NCI-H748 treated with DMSO at 0.1 percent for 48 hours (cell line): ENCODE results near the gene FITM2.

Experiments used
- DNase-seq: peaks from one replicate; lab custom pipeline; 2025; lab: John Stamatoyannopoulos, UW

FITM2 gene

DNA sequence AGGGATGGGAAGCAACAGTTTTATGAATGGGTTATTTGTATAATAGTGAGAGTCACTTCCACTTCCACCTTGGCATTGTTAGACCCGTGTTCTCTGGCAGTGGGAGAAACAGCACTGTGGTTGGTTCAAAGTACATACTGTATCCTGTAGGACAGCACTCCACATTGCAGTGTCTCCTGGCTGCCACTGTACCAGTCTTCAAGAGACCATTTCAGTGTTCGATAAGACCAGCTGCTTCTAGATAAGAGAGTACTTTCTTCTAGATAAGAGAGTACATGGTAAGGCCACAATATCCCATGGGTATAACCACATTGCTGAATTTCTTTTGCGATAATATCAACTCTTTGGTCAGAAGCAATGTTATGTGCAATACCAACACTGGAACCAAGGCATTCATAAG is 28.8 kb downstream of the FITM2 start:
- DNase-seq, result no peak

GRCh38 chr20:44280387-44280786 is 30.6 kb downstream of the FITM2 start:
- DNase-seq, result no peak

- no peak for DNase-seq
These were observed 31.8 kb downstream of the FITM2 start for GRCh38 chr20:44279228-44279627.

DNA sequence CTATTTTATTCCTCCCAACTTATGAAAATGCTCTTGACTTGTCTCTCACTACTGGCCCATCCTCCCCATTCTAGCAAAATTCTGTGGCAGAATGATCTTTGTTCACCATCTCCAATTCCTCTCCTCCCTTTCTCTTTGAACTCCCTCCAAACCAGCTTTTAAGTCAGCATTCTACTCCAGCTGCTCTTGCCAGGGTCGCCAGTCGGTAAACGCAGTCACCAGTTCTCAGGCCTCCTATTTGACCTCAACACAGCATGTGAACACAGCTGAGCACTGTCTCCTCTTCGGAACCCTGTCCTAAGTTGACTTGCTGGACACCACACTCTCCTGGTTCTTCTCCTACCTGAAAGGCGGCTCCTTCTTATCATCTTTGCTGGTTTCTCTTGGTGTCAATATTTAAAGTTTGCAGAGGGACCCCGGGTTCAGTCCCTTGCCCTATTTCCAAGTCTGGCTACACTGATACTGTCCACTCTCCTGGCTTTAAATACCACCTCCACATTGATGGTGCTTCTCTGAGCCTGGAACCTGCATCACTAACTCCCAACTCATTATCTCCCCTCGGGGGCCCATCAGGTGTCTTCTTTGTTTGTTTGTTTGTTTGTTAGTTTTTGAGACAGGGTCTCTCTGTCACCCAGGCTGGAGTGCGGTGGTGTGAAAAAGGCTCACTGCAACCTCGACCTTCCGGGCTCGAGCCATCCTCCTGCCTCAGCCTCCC is 36.5 kb downstream of the FITM2 start:
- DNase-seq, result no peak

GRCh38 chr20:44273231-44274215 is 37.5 kb downstream of the FITM2 start:
- no peak for DNase-seq

GRCh38 chr20:44271915-44272663 is 38.9 kb downstream of the FITM2 start:
- no peak for DNase-seq

DNA sequence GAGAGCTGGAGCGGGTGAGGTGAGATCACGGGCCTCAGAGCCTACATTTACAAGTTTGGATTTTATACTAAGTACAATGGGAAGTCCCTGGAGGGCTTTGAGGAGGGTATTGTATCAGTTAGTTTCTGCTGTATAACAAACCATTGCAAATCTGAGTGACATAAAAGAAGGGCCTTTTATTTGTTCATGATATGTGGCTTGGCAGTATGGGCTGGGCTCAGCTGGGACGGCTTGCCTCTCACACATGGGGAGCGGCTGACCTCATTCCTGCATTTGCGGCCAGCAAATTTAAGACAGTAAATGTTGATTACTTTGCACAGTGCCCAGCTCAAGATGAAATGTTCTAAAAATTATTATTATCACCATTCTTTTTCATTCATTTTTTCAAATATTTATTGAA is 42.2 kb downstream of the FITM2 start:
- no peak for DNase-seq

DNA sequence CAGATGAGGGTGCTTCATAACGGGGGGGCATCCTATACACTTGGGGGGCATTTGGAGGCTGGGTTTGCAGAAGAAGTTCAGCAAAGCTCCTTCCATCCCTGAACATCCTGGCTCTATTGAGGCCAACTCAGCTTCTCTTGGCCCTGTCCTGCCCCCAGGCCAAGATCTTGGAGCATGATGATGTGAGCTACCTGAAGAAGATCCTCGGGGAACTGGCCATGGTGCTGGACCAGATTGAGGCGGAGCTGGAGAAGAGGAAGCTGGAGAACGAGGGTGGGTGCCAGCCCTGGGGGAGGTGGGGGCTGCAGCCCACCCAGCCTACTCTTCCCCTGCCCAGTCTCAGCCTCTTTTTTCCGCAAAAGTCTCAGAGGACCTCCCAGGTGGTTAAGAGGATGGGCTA is 46.7 kb downstream of the FITM2 start:
- no peak for DNase-seq

DNA sequence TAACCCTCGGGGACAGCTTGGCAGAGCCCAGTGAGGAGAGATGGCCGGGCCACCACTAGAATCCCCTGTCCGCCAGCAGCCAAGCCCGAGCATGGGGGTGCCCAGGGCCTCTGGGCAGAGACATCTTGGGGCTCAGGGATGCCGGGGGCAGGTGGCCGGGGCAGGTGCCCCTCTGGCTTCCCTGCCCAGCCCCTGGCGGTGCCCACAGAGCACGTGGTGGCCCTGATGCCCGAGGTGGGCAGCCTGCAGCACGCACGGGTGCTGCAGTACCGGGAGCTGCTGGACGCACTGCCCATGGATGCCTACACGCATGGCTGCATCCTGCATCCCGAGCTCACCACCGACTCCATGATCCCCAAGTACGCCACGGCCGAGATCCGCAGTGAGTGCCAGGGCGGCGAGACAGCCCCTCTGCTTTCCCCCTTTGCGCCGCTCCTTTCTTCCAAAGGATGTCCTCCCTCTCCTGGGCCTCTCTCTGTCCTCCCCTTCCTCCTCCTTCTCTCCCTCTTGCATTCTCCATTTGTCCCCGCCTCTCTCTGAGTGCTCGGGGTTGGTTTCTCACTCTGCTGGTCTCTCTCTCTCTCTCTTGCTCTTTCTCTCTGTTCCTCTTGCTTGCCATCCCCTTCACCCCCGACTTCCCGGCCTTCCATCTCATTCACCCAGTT is 52.6 kb downstream of the FITM2 start:
- no peak for DNase-seq

DNA sequence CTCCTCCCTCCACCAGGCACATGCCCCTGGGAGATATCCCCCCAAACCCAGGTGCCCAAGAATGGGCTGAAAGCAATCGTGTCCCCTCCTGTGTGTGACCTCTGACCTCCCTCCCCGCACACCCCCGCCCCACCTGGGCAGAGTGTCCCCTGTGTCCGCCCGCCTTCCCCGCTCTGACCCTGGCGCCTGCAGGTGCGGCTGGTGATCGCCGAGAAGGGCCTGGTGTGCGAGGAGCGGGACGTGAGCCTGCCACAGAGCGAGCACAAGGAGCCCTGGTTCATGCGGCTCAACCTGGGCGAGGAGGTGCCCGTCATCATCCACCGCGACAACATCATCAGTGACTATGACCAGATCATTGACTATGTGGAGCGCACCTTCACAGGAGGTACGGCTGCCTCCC is 54.0 kb downstream of the FITM2 start:
- no peak for DNase-seq

GRCh38 chr20:44255942-44256341 is 55.1 kb downstream of the FITM2 start:
- no peak for DNase-seq

GRCh38 chr20:44254073-44254472 is 56.9 kb downstream of the FITM2 start:
- DNase-seq, result no peak

DNA sequence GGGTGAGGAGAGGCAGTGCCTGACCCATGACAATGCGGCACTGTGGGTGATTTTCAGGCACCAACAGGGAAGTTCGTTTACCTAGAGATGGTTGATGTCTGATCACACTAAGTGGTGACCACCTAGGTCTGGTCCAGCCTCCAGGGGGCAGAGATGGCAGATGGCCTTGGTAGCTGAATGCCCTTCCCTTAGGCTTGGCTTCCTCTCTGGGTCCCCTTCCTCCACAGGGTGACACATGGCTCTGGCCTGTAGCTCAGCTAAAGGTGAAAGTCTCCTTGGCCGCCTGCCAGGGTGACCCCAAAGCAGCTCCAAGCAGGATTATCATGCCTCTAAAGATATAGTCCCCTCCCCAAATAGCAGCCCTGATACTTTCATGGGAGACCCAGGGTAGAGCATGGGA is 57.5 kb downstream of the FITM2 start:
- DNase-seq, result no peak
